WI38 (cell line): ENCODE measurements around the gene ARMC8.

Experiments
- H3K4me3 ChIP-seq: 2 replicates; pipeline ENCODE4 v1.5.1; 2011; ENCODE audit warnings: low read depth, mild to moderate bottlenecking, control low read depth, low read length
- CTCF ChIP-seq: IDR thresholded peaks from 2 replicates; pipeline ENCODE4 v1.5.1; 2012; ENCODE audit warnings: low read depth, mild to moderate bottlenecking, control low read depth, low read length

ARMC8 gene

DNA sequence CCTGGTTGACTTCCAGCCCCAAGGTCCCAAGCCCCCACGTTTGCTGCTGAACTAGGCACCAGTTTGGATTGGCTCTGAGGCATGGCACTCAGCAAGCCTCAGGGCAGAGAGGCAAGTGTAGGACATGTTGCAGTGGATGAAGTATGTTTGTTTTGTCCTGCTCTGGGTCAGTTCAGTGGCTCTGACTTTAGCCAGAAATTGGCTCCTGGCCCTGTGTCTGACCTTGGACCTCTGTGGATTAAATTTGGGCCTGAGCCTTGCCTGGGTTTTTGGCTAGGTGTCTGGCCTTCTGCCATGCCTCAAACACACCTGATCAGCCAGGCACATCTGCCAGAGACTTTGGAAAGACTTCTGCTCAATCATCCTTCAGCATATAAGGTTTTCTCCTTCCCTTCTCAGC lies 157.7 kb downstream of the ARMC8 start:
- H3K4me3 ChIP-seq = no peak overlapping the region
- TF ChIP-seq CTCF = no peak
